WTC11 (cell line): ENCODE data around the gene DDX4. TPM values are rescaled to one million over a fixed set of nuclear protein-coding genes. Genes with fewer than 3 reads are reported as not detected.
A peak's percentile ranks its signal among the peaks of the same experiment; 100 is the strongest.

Experiments
- ATAC-seq: fragments of 200-7000 bp; cut with Tn5 transposase; 2 replicates; pipeline ENCODE4 v1.10.0; 2021; ENCODE audit warnings: mild to moderate bottlenecking, moderate library complexity
- CTCF ChIA-PET: fragments of 300-600 bp; sonication (Branson Sonifier 250); formaldehyde crosslinking; loops from one replicate; lab custom pipeline; 2021; ENCODE audit warnings: antibody characterized with exemption; lab: Charles Lee
- POLR2A ChIA-PET: fragments of 350-600 bp; sonication (Branson Sonifier 250); formaldehyde crosslinking; loops from one replicate; lab custom pipeline; 2021; ENCODE audit warnings: antibody characterized with exemption; lab: Charles Lee
- DNase-seq: peaks from one replicate; pipeline ENCODE4 v3.0.0; 2021; ENCODE audit warnings: low spot score
- H3K27ac Mint-ChIP-seq: 2 replicates; pipeline ENCODE4 v1.8.0; 2021; ENCODE audit warnings: mixed read lengths
- H3K27me3 Mint-ChIP-seq: 2 replicates; pipeline ENCODE4 v1.8.0; 2021; ENCODE audit warnings: low read depth, mild to moderate bottlenecking, moderate library complexity, mixed read lengths
- H3K36me3 Mint-ChIP-seq: 2 replicates; pipeline ENCODE4 v1.8.0; 2021; ENCODE audit warnings: mixed read lengths
- H3K4me1 Mint-ChIP-seq: 2 replicates; pipeline ENCODE4 v1.8.0; 2022; ENCODE audit warnings: mixed read lengths
- H3K4me3 Mint-ChIP-seq: 2 replicates; pipeline ENCODE4 v1.8.0; 2021; ENCODE audit warnings: mild to moderate bottlenecking, moderate library complexity, mixed read lengths
- H3K9me3 Mint-ChIP-seq: 2 replicates; pipeline ENCODE4 v1.8.0; 2021; ENCODE audit warnings: mixed read lengths
- ATF1 ChIP-seq: sonication (generic); formaldehyde crosslinking; IDR thresholded peaks from 2 replicates; pipeline ENCODE4 v1.8.1; 2023; ENCODE audit warnings: mild to moderate bottlenecking, moderate library complexity, missing genetic modification reagents
- CREB1 ChIP-seq: sonication (generic); formaldehyde crosslinking; IDR thresholded peaks from 2 replicates; pipeline ENCODE4 v1.8.0; 2023; ENCODE audit warnings: mild to moderate bottlenecking, missing genetic modification reagents
- ELF4 ChIP-seq: sonication (generic); formaldehyde crosslinking; IDR thresholded peaks from 2 replicates; pipeline ENCODE4 v1.8.1; 2022; ENCODE audit warnings: low read depth, mild to moderate bottlenecking, moderate library complexity, missing genetic modification reagents
- EMX1 ChIP-seq: fragments of 250-450 bp; sonication (Bioruptor Pico); IDR thresholded peaks from 2 replicates; pipeline ENCODE4 v1.8.0; 2021; ENCODE audit warnings: mild to moderate bottlenecking
- FOXJ3 ChIP-seq: sonication (generic); formaldehyde crosslinking; IDR thresholded peaks from 2 replicates; pipeline ENCODE4 v1.9.0; 2021; ENCODE audit warnings: missing genetic modification reagents, mild to moderate bottlenecking, borderline replicate concordance
- GRHL2 ChIP-seq: fragments of 250-450 bp; sonication (Bioruptor Pico); IDR thresholded peaks from 2 replicates; pipeline ENCODE4 v1.8.0; 2022; ENCODE audit warnings: mild to moderate bottlenecking, moderate library complexity; ENCODE audit not compliant: insufficient replicate concordance, severe bottlenecking
- IRF2 ChIP-seq: sonication (generic); formaldehyde crosslinking; IDR thresholded peaks from 2 replicates; pipeline ENCODE4 v1.8.0; 2022; ENCODE audit warnings: low read depth, missing genetic modification reagents, borderline replicate concordance
- JAZF1 ChIP-seq: fragments of 250-450 bp; sonication (Bioruptor Pico); IDR thresholded peaks from 2 replicates; pipeline ENCODE4 v1.9.0; 2021; ENCODE audit warnings: moderate library complexity, mild to moderate bottlenecking, inconsistent platforms
- NFE2L1 ChIP-seq: sonication (generic); formaldehyde crosslinking; IDR thresholded peaks from 2 replicates; pipeline ENCODE4 v1.8.1; 2023; ENCODE audit warnings: missing genetic modification reagents
- NR2C2 ChIP-seq: sonication (generic); formaldehyde crosslinking; IDR thresholded peaks from 2 replicates; pipeline ENCODE4 v1.8.0; 2022; ENCODE audit warnings: mild to moderate bottlenecking, missing genetic modification reagents
- OVOL2 ChIP-seq: fragments of 250-450 bp; sonication (Bioruptor Pico); IDR thresholded peaks from 2 replicates; pipeline ENCODE4 v1.9.0; 2021; ENCODE audit warnings: mild to moderate bottlenecking, borderline replicate concordance
- TP53 ChIP-seq: sonication (generic); formaldehyde crosslinking; IDR thresholded peaks from 2 replicates; pipeline ENCODE4 v1.8.1; 2023; ENCODE audit warnings: mild to moderate bottlenecking, missing genetic modification reagents
- ZBTB21 ChIP-seq: sonication (generic); formaldehyde crosslinking; IDR thresholded peaks from 2 replicates; pipeline ENCODE4 v1.8.1; 2023; ENCODE audit warnings: mild to moderate bottlenecking, missing genetic modification reagents, borderline replicate concordance
- ZNF121 ChIP-seq: sonication (generic); formaldehyde crosslinking; IDR thresholded peaks from 2 replicates; pipeline ENCODE4 v1.8.0; 2023; ENCODE audit warnings: missing genetic modification reagents
- ZNF232 ChIP-seq: sonication (generic); formaldehyde crosslinking; IDR thresholded peaks from 2 replicates; pipeline ENCODE4 v1.8.0; 2022; ENCODE audit warnings: mild to moderate bottlenecking, missing genetic modification reagents
- ZNF396 ChIP-seq: fragments of 250-450 bp; sonication (Bioruptor Pico); IDR thresholded peaks from 2 replicates; pipeline ENCODE4 v1.8.0; 2021; ENCODE audit warnings: mild to moderate bottlenecking, moderate library complexity, borderline replicate concordance
- total RNA-seq: library from RNA; stranded (reverse); gene quantifications from 3 replicates; pipeline ENCODE4 v1.2.3, GENCODE V29; 2021
- TF ChIP-seq, protein P1 (sequence below): sonication (generic); formaldehyde crosslinking; IDR thresholded peaks from 2 replicates; pipeline ENCODE4 v1.8.1; 2022; ENCODE audit warnings: low read depth, mild to moderate bottlenecking, moderate library complexity, missing genetic modification reagents, borderline replicate concordance
- TF ChIP-seq, protein P2 (sequence below): sonication (generic); formaldehyde crosslinking; IDR thresholded peaks from 2 replicates; pipeline ENCODE4 v1.8.1; 2023; ENCODE audit warnings: mild to moderate bottlenecking, missing genetic modification reagents, moderate library complexity
- TF ChIP-seq, protein P3 (sequence below): sonication (generic); formaldehyde crosslinking; IDR thresholded peaks from 2 replicates; pipeline ENCODE4 v1.8.0; 2023; ENCODE audit warnings: missing genetic modification reagents
- TF ChIP-seq, protein P4 (sequence below): sonication (generic); formaldehyde crosslinking; IDR thresholded peaks from 2 replicates; pipeline ENCODE4 v1.8.0; 2022; ENCODE audit warnings: mild to moderate bottlenecking, missing genetic modification reagents
- TF ChIP-seq, protein P5 (sequence below): sonication (generic); formaldehyde crosslinking; IDR thresholded peaks from 2 replicates; pipeline ENCODE4 v1.8.1; 2023; ENCODE audit warnings: mild to moderate bottlenecking, moderate library complexity, missing genetic modification reagents
- TF ChIP-seq, protein P6 (sequence below): sonication (generic); formaldehyde crosslinking; IDR thresholded peaks from 2 replicates; pipeline ENCODE4 v1.8.1; 2023; ENCODE audit warnings: mild to moderate bottlenecking, missing genetic modification reagents, moderate library complexity
- TF ChIP-seq, protein P7 (sequence below): sonication (generic); formaldehyde crosslinking; IDR thresholded peaks from 2 replicates; pipeline ENCODE4 v1.8.0; 2023; ENCODE audit warnings: missing genetic modification reagents, mild to moderate bottlenecking, borderline replicate concordance
- TF ChIP-seq, protein P8 (sequence below): fragments of 250-450 bp; sonication (Bioruptor Pico); IDR thresholded peaks from 2 replicates; pipeline ENCODE4 v1.8.0; 2021; ENCODE audit warnings: mild to moderate bottlenecking

DDX4 gene
- total RNA-seq, 1 experiment from 2014 or later, result not detected

DNA sequence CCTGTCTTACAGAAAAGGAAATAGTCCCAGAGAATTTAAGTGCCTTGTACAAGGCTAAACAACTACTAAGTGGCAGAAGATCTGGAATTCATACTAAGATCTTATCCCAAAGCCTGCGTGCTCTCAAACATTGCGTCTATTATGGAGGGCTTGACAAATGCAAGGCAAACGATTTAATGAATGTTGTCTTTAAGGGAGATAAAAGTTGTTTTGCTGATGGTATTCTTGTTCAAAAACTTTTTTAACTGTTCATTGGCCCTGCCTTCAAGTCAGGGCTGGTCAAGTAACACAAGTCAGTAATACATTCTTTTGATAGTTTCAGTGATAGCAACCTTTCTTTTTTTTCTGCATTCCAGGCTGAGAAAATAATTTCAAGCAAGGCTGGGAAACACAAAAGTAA, 24.0 kb upstream of the DDX4 start:
- H3K4me3 Mint-ChIP-seq, result no peak overlapping the region
- H3K36me3 Mint-ChIP-seq, result peaks cover 18% of the 10 kb centered on the region
- peaks cover 17% of the 10 kb centered on the region for H3K4me1 Mint-ChIP-seq
- CTCF ChIA-PET, result interaction anchor here (1.4 kb wide), 1 partner anchor 22 kb away, joined by 3 read pairs; no protein-coding TSS in a partner anchor
- no peak overlapping the region for H3K27ac Mint-ChIP-seq
- DNase-seq, result no peak
- no peak for ATAC-seq
- TF ChIP-seq, protein P1, sequence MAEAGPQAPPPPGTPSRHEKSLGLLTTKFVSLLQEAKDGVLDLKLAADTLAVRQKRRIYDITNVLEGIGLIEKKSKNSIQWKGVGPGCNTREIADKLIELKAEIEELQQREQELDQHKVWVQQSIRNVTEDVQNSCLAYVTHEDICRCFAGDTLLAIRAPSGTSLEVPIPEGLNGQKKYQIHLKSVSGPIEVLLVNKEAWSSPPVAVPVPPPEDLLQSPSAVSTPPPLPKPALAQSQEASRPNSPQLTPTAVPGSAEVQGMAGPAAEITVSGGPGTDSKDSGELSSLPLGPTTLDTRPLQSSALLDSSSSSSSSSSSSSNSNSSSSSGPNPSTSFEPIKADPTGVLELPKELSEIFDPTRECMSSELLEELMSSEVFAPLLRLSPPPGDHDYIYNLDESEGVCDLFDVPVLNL (CRISPR knock-in tag), result no peak
- TF ChIP-seq ZNF232 (CRISPR knock-in tag), result no peak
- TF ChIP-seq, protein P2, sequence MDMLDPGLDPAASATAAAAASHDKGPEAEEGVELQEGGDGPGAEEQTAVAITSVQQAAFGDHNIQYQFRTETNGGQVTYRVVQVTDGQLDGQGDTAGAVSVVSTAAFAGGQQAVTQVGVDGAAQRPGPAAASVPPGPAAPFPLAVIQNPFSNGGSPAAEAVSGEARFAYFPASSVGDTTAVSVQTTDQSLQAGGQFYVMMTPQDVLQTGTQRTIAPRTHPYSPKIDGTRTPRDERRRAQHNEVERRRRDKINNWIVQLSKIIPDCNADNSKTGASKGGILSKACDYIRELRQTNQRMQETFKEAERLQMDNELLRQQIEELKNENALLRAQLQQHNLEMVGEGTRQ (CRISPR knock-in tag), result no peak
- TF ChIP-seq NFE2L1 (CRISPR knock-in tag), result no peak
- TF ChIP-seq, protein P3, sequence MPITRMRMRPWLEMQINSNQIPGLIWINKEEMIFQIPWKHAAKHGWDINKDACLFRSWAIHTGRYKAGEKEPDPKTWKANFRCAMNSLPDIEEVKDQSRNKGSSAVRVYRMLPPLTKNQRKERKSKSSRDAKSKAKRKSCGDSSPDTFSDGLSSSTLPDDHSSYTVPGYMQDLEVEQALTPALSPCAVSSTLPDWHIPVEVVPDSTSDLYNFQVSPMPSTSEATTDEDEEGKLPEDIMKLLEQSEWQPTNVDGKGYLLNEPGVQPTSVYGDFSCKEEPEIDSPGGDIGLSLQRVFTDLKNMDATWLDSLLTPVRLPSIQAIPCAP (CRISPR knock-in tag), result no peak
- TF ChIP-seq CREB1 (CRISPR knock-in tag), result no peak
- TF ChIP-seq, protein P4, sequence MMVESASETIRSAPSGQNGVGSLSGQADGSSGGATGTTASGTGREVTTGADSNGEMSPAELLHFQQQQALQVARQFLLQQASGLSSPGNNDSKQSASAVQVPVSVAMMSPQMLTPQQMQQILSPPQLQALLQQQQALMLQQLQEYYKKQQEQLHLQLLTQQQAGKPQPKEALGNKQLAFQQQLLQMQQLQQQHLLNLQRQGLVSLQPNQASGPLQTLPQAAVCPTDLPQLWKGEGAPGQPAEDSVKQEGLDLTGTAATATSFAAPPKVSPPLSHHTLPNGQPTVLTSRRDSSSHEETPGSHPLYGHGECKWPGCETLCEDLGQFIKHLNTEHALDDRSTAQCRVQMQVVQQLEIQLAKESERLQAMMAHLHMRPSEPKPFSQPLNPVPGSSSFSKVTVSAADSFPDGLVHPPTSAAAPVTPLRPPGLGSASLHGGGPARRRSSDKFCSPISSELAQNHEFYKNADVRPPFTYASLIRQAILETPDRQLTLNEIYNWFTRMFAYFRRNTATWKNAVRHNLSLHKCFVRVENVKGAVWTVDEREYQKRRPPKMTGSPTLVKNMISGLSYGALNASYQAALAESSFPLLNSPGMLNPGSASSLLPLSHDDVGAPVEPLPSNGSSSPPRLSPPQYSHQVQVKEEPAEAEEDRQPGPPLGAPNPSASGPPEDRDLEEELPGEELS (CRISPR knock-in tag), result no peak
- no peak for TF ChIP-seq NR2C2 (CRISPR knock-in tag)
- no peak for TF ChIP-seq EMX1 (CRISPR knock-in tag)
- TF ChIP-seq GRHL2, result no peak
- TF ChIP-seq JAZF1 (CRISPR knock-in tag), result no peak
- no peak for TF ChIP-seq IRF2 (CRISPR knock-in tag)
- TF ChIP-seq FOXJ3, result no peak
- TF ChIP-seq, protein P5, sequence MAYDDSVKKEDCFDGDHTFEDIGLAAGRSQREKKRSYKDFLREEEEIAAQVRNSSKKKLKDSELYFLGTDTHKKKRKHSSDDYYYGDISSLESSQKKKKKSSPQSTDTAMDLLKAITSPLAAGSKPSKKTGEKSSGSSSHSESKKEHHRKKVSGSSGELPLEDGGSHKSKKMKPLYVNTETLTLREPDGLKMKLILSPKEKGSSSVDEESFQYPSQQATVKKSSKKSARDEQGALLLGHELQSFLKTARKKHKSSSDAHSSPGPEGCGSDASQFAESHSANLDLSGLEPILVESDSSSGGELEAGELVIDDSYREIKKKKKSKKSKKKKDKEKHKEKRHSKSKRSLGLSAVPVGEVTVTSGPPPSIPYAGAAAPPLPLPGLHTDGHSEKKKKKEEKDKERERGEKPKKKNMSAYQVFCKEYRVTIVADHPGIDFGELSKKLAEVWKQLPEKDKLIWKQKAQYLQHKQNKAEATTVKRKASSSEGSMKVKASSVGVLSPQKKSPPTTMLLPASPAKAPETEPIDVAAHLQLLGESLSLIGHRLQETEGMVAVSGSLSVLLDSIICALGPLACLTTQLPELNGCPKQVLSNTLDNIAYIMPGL, result no peak
- no peak for TF ChIP-seq TP53 (CRISPR knock-in tag)
- TF ChIP-seq, protein P6, sequence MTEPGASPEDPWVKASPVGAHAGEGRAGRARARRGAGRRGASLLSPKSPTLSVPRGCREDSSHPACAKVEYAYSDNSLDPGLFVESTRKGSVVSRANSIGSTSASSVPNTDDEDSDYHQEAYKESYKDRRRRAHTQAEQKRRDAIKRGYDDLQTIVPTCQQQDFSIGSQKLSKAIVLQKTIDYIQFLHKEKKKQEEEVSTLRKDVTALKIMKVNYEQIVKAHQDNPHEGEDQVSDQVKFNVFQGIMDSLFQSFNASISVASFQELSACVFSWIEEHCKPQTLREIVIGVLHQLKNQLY (CRISPR knock-in tag), result no peak
- TF ChIP-seq ELF4, result no peak
- TF ChIP-seq ZNF121 (CRISPR knock-in tag), result no peak
- TF ChIP-seq ATF1 (CRISPR knock-in tag), result no peak
- H3K9me3 Mint-ChIP-seq, result peaks cover 36% of the 10 kb centered on the region
- no peaks in the 10 kb centered on the region for H3K27me3 Mint-ChIP-seq
- POLR2A ChIA-PET, result no interaction called here

DNA sequence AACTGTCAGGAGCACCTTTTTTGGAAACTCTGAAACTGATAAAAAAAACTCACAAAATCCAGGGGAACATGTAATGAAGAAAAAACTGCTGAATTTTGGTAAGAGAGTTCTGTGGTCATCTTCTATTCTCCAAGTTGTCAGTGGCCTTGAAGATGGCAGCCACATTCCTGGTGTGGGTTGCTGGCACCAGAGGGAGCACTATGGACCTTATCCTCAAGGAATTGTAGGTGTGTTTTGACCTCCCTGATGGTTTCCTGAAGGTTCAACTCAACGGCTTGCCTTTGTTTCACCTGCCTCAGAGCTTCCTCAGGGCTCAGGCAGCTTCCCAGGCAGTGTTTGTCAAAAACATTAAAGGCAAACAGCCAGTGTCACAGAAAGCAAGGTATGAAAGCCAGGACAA, 23.5 kb upstream of the DDX4 start:
- ChIA-PET POLR2A (no interaction called here), CTCF (interaction anchor here (1.4 kb wide), 1 partner anchor 23 kb away, joined by 3 read pairs; no protein-coding TSS in a partner anchor)
- ATAC-seq (no peak), DNase-seq (no peak)
- peaks cover 17% of the 10 kb centered on the region for H3K4me1 Mint-ChIP-seq
- peaks cover 41% of the 10 kb centered on the region for H3K9me3 Mint-ChIP-seq
- TF ChIP-seq ATF1 (CRISPR knock-in tag), result no peak
- no peak for TF ChIP-seq JAZF1 (CRISPR knock-in tag)
- no peak for TF ChIP-seq ZBTB21 (CRISPR knock-in tag)
- TF ChIP-seq OVOL2, result no peak
- no peak for TF ChIP-seq ZNF396 (CRISPR knock-in tag)
- TF ChIP-seq, protein P7, sequence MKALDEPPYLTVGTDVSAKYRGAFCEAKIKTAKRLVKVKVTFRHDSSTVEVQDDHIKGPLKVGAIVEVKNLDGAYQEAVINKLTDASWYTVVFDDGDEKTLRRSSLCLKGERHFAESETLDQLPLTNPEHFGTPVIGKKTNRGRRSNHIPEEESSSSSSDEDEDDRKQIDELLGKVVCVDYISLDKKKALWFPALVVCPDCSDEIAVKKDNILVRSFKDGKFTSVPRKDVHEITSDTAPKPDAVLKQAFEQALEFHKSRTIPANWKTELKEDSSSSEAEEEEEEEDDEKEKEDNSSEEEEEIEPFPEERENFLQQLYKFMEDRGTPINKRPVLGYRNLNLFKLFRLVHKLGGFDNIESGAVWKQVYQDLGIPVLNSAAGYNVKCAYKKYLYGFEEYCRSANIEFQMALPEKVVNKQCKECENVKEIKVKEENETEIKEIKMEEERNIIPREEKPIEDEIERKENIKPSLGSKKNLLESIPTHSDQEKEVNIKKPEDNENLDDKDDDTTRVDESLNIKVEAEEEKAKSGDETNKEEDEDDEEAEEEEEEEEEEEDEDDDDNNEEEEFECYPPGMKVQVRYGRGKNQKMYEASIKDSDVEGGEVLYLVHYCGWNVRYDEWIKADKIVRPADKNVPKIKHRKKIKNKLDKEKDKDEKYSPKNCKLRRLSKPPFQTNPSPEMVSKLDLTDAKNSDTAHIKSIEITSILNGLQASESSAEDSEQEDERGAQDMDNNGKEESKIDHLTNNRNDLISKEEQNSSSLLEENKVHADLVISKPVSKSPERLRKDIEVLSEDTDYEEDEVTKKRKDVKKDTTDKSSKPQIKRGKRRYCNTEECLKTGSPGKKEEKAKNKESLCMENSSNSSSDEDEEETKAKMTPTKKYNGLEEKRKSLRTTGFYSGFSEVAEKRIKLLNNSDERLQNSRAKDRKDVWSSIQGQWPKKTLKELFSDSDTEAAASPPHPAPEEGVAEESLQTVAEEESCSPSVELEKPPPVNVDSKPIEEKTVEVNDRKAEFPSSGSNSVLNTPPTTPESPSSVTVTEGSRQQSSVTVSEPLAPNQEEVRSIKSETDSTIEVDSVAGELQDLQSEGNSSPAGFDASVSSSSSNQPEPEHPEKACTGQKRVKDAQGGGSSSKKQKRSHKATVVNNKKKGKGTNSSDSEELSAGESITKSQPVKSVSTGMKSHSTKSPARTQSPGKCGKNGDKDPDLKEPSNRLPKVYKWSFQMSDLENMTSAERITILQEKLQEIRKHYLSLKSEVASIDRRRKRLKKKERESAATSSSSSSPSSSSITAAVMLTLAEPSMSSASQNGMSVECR (CRISPR knock-in tag), result no peak
- TF ChIP-seq, protein P8, sequence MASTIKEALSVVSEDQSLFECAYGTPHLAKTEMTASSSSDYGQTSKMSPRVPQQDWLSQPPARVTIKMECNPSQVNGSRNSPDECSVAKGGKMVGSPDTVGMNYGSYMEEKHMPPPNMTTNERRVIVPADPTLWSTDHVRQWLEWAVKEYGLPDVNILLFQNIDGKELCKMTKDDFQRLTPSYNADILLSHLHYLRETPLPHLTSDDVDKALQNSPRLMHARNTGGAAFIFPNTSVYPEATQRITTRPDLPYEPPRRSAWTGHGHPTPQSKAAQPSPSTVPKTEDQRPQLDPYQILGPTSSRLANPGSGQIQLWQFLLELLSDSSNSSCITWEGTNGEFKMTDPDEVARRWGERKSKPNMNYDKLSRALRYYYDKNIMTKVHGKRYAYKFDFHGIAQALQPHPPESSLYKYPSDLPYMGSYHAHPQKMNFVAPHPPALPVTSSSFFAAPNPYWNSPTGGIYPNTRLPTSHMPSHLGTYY (CRISPR knock-in tag), result no peak
- H3K36me3 Mint-ChIP-seq, result peaks cover 19% of the 10 kb centered on the region
- H3K4me3 Mint-ChIP-seq, result no peak overlapping the region
- H3K27me3 Mint-ChIP-seq, result no peaks in the 10 kb centered on the region
- peak overlapping the region; percentile 30; the same call in 1 of the 2 replicates for H3K27ac Mint-ChIP-seq
